22Rv1 (cell line): ENCODE results near the gene TBCK.

Source experiments
- ZFX ChIP-seq: fragments of 450-650 bp; IDR thresholded peaks from 2 replicates; pipeline ENCODE4 v1.6.1; 2017; ENCODE audit warnings: antibody characterized with exemption, borderline replicate concordance
- TF ChIP-seq, protein P1 (sequence below): fragments of 450-650 bp; IDR thresholded peaks from 2 replicates; pipeline ENCODE4 v1.5.1; 2017; ENCODE audit warnings: mild to moderate bottlenecking

DNA sequence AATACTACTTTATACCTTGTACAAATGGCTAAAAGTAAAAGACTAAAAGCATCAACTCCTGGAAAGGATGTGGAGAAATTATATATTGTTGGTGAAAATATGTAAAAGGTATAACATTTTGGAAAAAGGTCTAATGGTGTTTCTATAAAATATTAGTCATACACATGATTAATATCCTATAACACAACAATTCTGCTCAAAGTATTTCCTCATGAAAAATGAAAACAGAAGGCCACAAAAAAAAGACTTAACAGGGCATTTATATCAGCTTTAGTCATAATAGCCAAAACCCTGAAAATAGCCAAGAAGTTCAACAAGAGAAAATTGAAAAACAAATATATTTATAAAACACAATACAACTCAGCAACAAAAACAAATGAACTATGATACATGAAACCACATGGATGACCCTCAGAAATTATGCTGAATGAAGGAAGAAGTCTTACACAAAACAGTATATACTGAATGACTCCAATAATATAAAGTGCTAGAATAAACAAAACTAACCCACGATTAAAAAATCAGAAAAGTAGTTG lies 38.8 kb downstream of the TBCK start:
- TF ChIP-seq, protein P1, sequence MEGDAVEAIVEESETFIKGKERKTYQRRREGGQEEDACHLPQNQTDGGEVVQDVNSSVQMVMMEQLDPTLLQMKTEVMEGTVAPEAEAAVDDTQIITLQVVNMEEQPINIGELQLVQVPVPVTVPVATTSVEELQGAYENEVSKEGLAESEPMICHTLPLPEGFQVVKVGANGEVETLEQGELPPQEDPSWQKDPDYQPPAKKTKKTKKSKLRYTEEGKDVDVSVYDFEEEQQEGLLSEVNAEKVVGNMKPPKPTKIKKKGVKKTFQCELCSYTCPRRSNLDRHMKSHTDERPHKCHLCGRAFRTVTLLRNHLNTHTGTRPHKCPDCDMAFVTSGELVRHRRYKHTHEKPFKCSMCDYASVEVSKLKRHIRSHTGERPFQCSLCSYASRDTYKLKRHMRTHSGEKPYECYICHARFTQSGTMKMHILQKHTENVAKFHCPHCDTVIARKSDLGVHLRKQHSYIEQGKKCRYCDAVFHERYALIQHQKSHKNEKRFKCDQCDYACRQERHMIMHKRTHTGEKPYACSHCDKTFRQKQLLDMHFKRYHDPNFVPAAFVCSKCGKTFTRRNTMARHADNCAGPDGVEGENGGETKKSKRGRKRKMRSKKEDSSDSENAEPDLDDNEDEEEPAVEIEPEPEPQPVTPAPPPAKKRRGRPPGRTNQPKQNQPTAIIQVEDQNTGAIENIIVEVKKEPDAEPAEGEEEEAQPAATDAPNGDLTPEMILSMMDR: no peak
- no peak for TF ChIP-seq ZFX
